Mesenchymal stem cell (in vitro differentiated cells and primary cell): ENCODE results near the gene CDC42EP3.
A peak's percentile ranks its signal among the peaks of the same experiment; 100 is the strongest.

Experiments
- DNase-seq: peaks from one replicate; pipeline ENCODE4 v3.0.0-alpha.2; 2013
- H2AFZ ChIP-seq: one replicate; pipeline ENCODE4 v1.6.1; 2013; ENCODE audit warnings: low read depth, mild to moderate bottlenecking, control low read depth, inconsistent platforms, low read length, moderate library complexity
- H2AK5ac ChIP-seq: 2 replicates; pipeline ENCODE4 v1.6.1; 2013; ENCODE audit warnings: low read length, moderate library complexity, mild to moderate bottlenecking, inconsistent platforms; ENCODE audit not compliant: severe bottlenecking
- H2BK120ac ChIP-seq: one replicate; pipeline ENCODE4 v1.6.1; 2013; ENCODE audit warnings: low read depth, mild to moderate bottlenecking, inconsistent platforms, low read length, moderate library complexity
- H2BK12ac ChIP-seq, 2 experiments: one replicate each; pipeline ENCODE4 v1.6.1; 2013; ENCODE audit warnings: inconsistent platforms in 2 of 2, low read length in 2 of 2, mild to moderate bottlenecking in 2 of 2, moderate library complexity in 2 of 2, control low read depth in 1 of 2
- H2BK15ac ChIP-seq: one replicate; pipeline ENCODE4 v1.6.1; 2013; ENCODE audit warnings: mild to moderate bottlenecking, low read depth, inconsistent platforms; ENCODE audit not compliant: poor library complexity, severe bottlenecking
- H2BK5ac ChIP-seq: 2 replicates; pipeline ENCODE4 v1.6.1; 2013; ENCODE audit warnings: low read depth, mild to moderate bottlenecking, low read length, control low read depth, inconsistent platforms; ENCODE audit not compliant: poor library complexity, severe bottlenecking
- H3K14ac ChIP-seq, 2 experiments: one replicate each; pipeline ENCODE4 v1.6.1; 2013; ENCODE audit warnings: inconsistent platforms in 2 of 2, low read length in 2 of 2, control low read depth in 1 of 2, mild to moderate bottlenecking in 1 of 2, moderate library complexity in 1 of 2
- H3K18ac ChIP-seq, 2 experiments: one replicate each; pipeline ENCODE4 v1.6.1; 2013; ENCODE audit warnings: inconsistent platforms in 2 of 2, low read length in 2 of 2, control low read depth in 1 of 2, low read depth in 1 of 2, mild to moderate bottlenecking in 1 of 2
- H3K23ac ChIP-seq, 2 experiments: one replicate each; pipeline ENCODE4 v1.6.1; 2013; ENCODE audit warnings: inconsistent platforms in 2 of 2, low read length in 2 of 2, mild to moderate bottlenecking in 2 of 2, moderate library complexity in 2 of 2, control low read depth in 1 of 2
- H3K27ac ChIP-seq: 2 replicates; pipeline ENCODE4 v1.5.1; 2013; ENCODE audit warnings: mild to moderate bottlenecking, moderate library complexity, low read length, control low read depth, inconsistent platforms; ENCODE audit not compliant: poor library complexity, severe bottlenecking
- H3K27me3 ChIP-seq, 2 experiments: 2 replicates each; pipeline versions ENCODE4 v1.6.1 to v1.7.0; 2013; ENCODE audit warnings: low read length in 2 of 2, mild to moderate bottlenecking in 2 of 2, moderate library complexity in 2 of 2, control low read depth in 1 of 2, inconsistent platforms in 1 of 2; ENCODE audit not compliant: control insufficient read depth in 1 of 2, insufficient read depth in 1 of 2
- H3K36me3 ChIP-seq, 2 experiments: 2 replicates each; pipeline versions ENCODE4 v1.6.1 to v1.7.0; 2013; ENCODE audit warnings: low read length in 2 of 2, control low read depth in 1 of 2, inconsistent platforms in 1 of 2, low read depth in 1 of 2, mild to moderate bottlenecking in 1 of 2; ENCODE audit not compliant: insufficient read depth in 2 of 2, control insufficient read depth in 1 of 2
- H3K4ac ChIP-seq, 2 experiments: one replicate each; pipeline ENCODE4 v1.6.1; 2013; ENCODE audit warnings: inconsistent platforms in 2 of 2, low read length in 2 of 2, mild to moderate bottlenecking in 2 of 2, moderate library complexity in 2 of 2, control low read depth in 1 of 2, low read depth in 1 of 2
- H3K4me1 ChIP-seq: 2 replicates; pipeline ENCODE4 v1.6.1; 2013; ENCODE audit warnings: low read depth, low read length, control low read depth; ENCODE audit not compliant: control insufficient read depth, insufficient read depth
- H3K4me2 ChIP-seq: 2 replicates; pipeline ENCODE4 v1.6.1; 2013; ENCODE audit warnings: low read length, mild to moderate bottlenecking, inconsistent platforms; ENCODE audit not compliant: poor library complexity, severe bottlenecking
- H3K4me3 ChIP-seq, 2 experiments: 2 replicates each; pipeline versions ENCODE4 v1.5.1 to v1.7.0; 2013; ENCODE audit warnings: low read length in 2 of 2, mild to moderate bottlenecking in 2 of 2, control low read depth in 1 of 2, low read depth in 1 of 2; ENCODE audit not compliant: insufficient read depth in 1 of 2
- H3K79me1 ChIP-seq: replicated peaks from 2 replicates; pipeline ENCODE4 v1.6.1; 2013; ENCODE audit warnings: mild to moderate bottlenecking, control low read depth, low read length, inconsistent platforms; ENCODE audit not compliant: poor library complexity, severe bottlenecking
- H3K9ac ChIP-seq: 2 replicates; pipeline ENCODE4 v1.7.0; 2013; ENCODE audit warnings: mild to moderate bottlenecking, low read length, moderate library complexity
- H3K9me3 ChIP-seq: 2 replicates; pipeline ENCODE4 v1.7.0; 2013; ENCODE audit warnings: mild to moderate bottlenecking, low read length; ENCODE audit not compliant: control insufficient read depth
- H4K8ac ChIP-seq: one replicate; pipeline ENCODE4 v1.6.1; 2013; ENCODE audit warnings: inconsistent platforms, mild to moderate bottlenecking, low read length, moderate library complexity
- H4K91ac ChIP-seq: one replicate; pipeline ENCODE4 v1.6.1; 2013; ENCODE audit warnings: mild to moderate bottlenecking, low read length, inconsistent platforms
- WGBS: methylation state at CpG from one replicate; pipeline ENCODE4 v1.1.7; 2013; ENCODE audit warnings: mixed read lengths; 5-methylcytosine and 5-hydroxymethylcytosine counted together

The CDC42EP3 gene

GRCh38 chr2:37610638-37611289 lies 60.7 kb downstream of the CDC42EP3 start:
- Histone ChIP-seq H2AFZ (no peak overlapping the region), H3K4me1 (peaks cover 4% of the 10 kb centered on the region), H3K23ac (no peak overlapping the region), H2AK5ac (no peak overlapping the region), H3K36me3 (no peaks in the 10 kb centered on the region), H4K91ac (no peak overlapping the region), H3K9me3 (peaks cover 4% of the 10 kb centered on the region), H3K4ac (no peak overlapping the region), H3K18ac (no peak overlapping the region), H4K8ac (no peak overlapping the region), H2BK12ac (no peak overlapping the region), H3K4me3 (no peak overlapping the region), H3K79me1 (no peaks in the 10 kb centered on the region), H3K9ac (peak overlapping the region; percentile 59), H3K4me2 (no peak overlapping the region), H2BK15ac (no peak overlapping the region), H2BK120ac (no peak overlapping the region), H2BK5ac (no peak overlapping the region), H3K14ac (no peak overlapping the region), H3K27ac (no peak overlapping the region), H3K27me3 (no peaks in the 10 kb centered on the region)
- no peak for DNase-seq
- WGBS, result 88% methylated on average over 5 of the region's 5 CpGs

GRCh38 chr2:37609782-37610181 lies 61.7 kb downstream of the CDC42EP3 start:
- no peak for DNase-seq
- Histone ChIP-seq H3K27ac (no peak overlapping the region), H2BK120ac (no peak overlapping the region), H3K36me3 (no peaks in the 10 kb centered on the region), H3K23ac (no peak overlapping the region), H4K91ac (peak overlapping the region; percentile 73), H2BK15ac (no peak overlapping the region), H4K8ac (no peak overlapping the region), H2AFZ (no peak overlapping the region), H3K9ac (no peak overlapping the region), H3K14ac (no peak overlapping the region), H3K4ac (no peak overlapping the region), H2BK12ac (peak overlapping the region in 1 of 2 experiments; percentile 21), H3K27me3 (no peaks in the 10 kb centered on the region), H3K18ac (peak overlapping the region in 1 of 2 experiments; percentile 5), H3K4me3 (no peak overlapping the region), H3K4me2 (no peak overlapping the region), H2AK5ac (no peak overlapping the region), H3K9me3 (peaks cover 4% of the 10 kb centered on the region), H3K79me1 (no peaks in the 10 kb centered on the region), H3K4me1 (peaks cover 4% of the 10 kb centered on the region), H2BK5ac (no peak overlapping the region)
- 93% methylated on average over 4 of the region's 6 CpGs for WGBS

- Histone ChIP-seq H3K36me3 (no peaks in the 10 kb centered on the region), H3K4me1 (peaks cover 3% of the 10 kb centered on the region), H2AFZ (no peak overlapping the region), H3K14ac (no peak overlapping the region), H3K79me1 (no peaks in the 10 kb centered on the region), H3K9ac (no peak overlapping the region), H3K9me3 (peaks cover 4% of the 10 kb centered on the region), H2BK5ac (no peak overlapping the region), H2AK5ac (no peak overlapping the region), H3K23ac (no peak overlapping the region), H4K8ac (no peak overlapping the region), H4K91ac (no peak overlapping the region), H3K4me2 (no peak overlapping the region), H2BK12ac (no peak overlapping the region), H2BK15ac (no peak overlapping the region), H3K18ac (peak overlapping the region in 1 of 2 experiments; percentile 75), H2BK120ac (no peak overlapping the region), H3K4me3 (no peak overlapping the region), H3K4ac (no peak overlapping the region), H3K27ac (no peak overlapping the region), H3K27me3 (no peaks in the 10 kb centered on the region)
- no peak for DNase-seq
Observed at GRCh38 chr2:37604716-37605115, 66.7 kb downstream of the CDC42EP3 start.

GRCh38 chr2:37602702-37603101 lies 68.7 kb downstream of the CDC42EP3 start:
- no peak overlapping the region for H2AK5ac ChIP-seq
- H3K4me3 ChIP-seq, result no peak overlapping the region
- H4K8ac ChIP-seq, result no peak overlapping the region
- H3K79me1 ChIP-seq, result no peaks in the 10 kb centered on the region
- no peak overlapping the region for H3K14ac ChIP-seq
- no peaks in the 10 kb centered on the region for H3K27me3 ChIP-seq
- H2BK5ac ChIP-seq, result no peak overlapping the region
- H3K4me1 ChIP-seq, result peaks cover 3% of the 10 kb centered on the region
- no peak overlapping the region for H3K18ac ChIP-seq
- no peaks in the 10 kb centered on the region for H3K36me3 ChIP-seq
- no peak overlapping the region for H2BK15ac ChIP-seq
- no peak overlapping the region for H4K91ac ChIP-seq
- H2AFZ ChIP-seq, result no peak overlapping the region
- H2BK12ac ChIP-seq, result no peak overlapping the region
- H3K4me2 ChIP-seq, result no peak overlapping the region
- H3K9me3 ChIP-seq, result no peaks in the 10 kb centered on the region
- no peak overlapping the region for H3K23ac ChIP-seq
- H3K9ac ChIP-seq, result no peak overlapping the region
- H2BK120ac ChIP-seq, result no peak overlapping the region
- H3K27ac ChIP-seq, result no peak overlapping the region
- no peak for DNase-seq
- no peak overlapping the region for H3K4ac ChIP-seq
